Nephron progenitor cell (in vitro differentiated cells): Measurements from ENCODE around the gene LLGL1.

Experiments
- DNase-seq: peaks from one replicate; pipeline ENCODE4 v3.0.0; 2021
- H3K27ac Mint-ChIP-seq: 2 replicates; pipeline ENCODE4 v1.8.0; 2021; ENCODE audit warnings: mild to moderate bottlenecking, moderate library complexity, mixed read lengths
- H3K27me3 Mint-ChIP-seq: 2 replicates; pipeline ENCODE4 v1.8.0; 2021; ENCODE audit warnings: mild to moderate bottlenecking, low read depth, mixed read lengths; ENCODE audit not compliant: poor library complexity
- H3K36me3 Mint-ChIP-seq: 2 replicates; pipeline ENCODE4 v1.8.0; 2021; ENCODE audit warnings: low read depth, mixed read lengths
- H3K4me1 Mint-ChIP-seq: 2 replicates; pipeline ENCODE4 v1.8.0; 2021; ENCODE audit warnings: mixed read lengths
- H3K4me3 Mint-ChIP-seq: 2 replicates; pipeline ENCODE4 v1.8.0; 2021; ENCODE audit warnings: mild to moderate bottlenecking, moderate library complexity, mixed read lengths
- H3K9me3 Mint-ChIP-seq: 2 replicates; pipeline ENCODE4 v1.8.0; 2021; ENCODE audit warnings: mild to moderate bottlenecking, moderate library complexity, mixed read lengths
- TF ChIP-seq, protein P1 (sequence below): fragments of 200-600 bp; sonication (generic); IDR thresholded peaks from 2 replicates; pipeline ENCODE4 v1.5.0; 2021; ENCODE audit warnings: antibody characterized with exemption

Gene LLGL1

DNA sequence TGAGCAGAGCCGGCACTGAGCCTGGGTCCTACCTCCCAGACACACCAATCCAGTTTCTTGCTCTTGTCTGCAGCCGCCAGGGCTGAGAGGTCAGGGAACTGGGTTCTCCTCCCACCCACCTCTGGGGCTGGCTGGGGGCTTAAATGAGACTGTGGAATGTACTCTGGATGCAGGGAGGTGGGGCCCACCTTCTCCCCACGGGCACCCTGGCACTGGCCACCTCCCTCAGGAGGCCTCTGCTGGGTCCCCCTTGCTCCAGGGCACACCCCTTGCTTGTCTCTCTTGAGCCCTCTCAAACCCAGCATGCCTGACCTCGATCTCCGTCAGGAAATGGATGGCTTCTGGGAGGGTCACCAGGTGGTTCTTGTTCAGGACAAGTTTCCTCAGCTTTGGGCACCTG, 26.7 kb downstream of the LLGL1 start:
- no peak overlapping the region for H3K27ac Mint-ChIP-seq
- H3K4me3 Mint-ChIP-seq, result no peak overlapping the region

DNA sequence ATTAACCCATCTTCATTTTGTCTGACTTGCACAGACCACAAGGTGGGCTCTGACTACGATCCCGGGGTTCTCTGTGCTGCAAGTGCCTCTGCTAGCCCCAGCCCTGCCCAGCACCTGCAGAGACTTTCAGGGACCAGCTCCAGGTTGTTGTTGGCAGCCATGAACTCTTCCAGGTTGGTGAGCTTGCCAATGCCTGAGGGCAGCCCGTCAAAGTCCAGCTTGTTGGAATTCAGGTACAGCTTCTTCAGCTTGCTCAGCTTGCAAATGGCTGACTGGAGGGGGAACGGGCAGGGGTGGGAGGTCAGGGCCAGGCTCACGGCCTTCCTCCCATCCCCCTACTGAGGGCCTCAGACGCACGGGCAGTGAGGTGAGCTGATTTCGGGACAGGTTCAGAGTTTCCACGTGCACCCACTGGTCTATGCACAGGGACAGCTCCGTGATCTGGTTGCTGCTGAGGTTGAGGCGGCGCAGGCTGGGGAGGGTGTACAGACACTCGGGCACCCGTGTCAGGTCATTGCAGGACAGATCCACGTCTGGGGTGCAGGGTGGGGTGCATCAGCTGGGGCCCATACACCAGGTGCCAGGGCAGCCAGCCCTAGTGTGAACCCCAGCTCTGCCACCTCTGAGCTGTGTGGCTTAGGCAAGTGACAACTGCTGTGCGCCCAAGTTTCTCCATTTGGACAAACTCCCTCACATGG, 27.9 kb downstream of the LLGL1 start:
- Mint-ChIP-seq H3K4me1 (peaks cover 22% of the 10 kb centered on the region), H3K27me3 (peaks cover 4% of the 10 kb centered on the region), H3K27ac (no peak overlapping the region), H3K4me3 (no peak overlapping the region), H3K36me3 (peaks cover 12% of the 10 kb centered on the region), H3K9me3 (no peaks in the 10 kb centered on the region)
- DNase-seq, result no peak
- TF ChIP-seq, protein P1, sequence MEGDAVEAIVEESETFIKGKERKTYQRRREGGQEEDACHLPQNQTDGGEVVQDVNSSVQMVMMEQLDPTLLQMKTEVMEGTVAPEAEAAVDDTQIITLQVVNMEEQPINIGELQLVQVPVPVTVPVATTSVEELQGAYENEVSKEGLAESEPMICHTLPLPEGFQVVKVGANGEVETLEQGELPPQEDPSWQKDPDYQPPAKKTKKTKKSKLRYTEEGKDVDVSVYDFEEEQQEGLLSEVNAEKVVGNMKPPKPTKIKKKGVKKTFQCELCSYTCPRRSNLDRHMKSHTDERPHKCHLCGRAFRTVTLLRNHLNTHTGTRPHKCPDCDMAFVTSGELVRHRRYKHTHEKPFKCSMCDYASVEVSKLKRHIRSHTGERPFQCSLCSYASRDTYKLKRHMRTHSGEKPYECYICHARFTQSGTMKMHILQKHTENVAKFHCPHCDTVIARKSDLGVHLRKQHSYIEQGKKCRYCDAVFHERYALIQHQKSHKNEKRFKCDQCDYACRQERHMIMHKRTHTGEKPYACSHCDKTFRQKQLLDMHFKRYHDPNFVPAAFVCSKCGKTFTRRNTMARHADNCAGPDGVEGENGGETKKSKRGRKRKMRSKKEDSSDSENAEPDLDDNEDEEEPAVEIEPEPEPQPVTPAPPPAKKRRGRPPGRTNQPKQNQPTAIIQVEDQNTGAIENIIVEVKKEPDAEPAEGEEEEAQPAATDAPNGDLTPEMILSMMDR, result no peak

More for the DNA sequence above, 26.7 kb downstream of the LLGL1 start:
- TF ChIP-seq, protein P1, result no peak
- peaks cover 21% of the 10 kb centered on the region for H3K4me1 Mint-ChIP-seq
- H3K9me3 Mint-ChIP-seq, result no peaks in the 10 kb centered on the region
- peaks cover 16% of the 10 kb centered on the region for H3K36me3 Mint-ChIP-seq
- no peak for DNase-seq
- H3K27me3 Mint-ChIP-seq, result peaks cover 7% of the 10 kb centered on the region

DNA sequence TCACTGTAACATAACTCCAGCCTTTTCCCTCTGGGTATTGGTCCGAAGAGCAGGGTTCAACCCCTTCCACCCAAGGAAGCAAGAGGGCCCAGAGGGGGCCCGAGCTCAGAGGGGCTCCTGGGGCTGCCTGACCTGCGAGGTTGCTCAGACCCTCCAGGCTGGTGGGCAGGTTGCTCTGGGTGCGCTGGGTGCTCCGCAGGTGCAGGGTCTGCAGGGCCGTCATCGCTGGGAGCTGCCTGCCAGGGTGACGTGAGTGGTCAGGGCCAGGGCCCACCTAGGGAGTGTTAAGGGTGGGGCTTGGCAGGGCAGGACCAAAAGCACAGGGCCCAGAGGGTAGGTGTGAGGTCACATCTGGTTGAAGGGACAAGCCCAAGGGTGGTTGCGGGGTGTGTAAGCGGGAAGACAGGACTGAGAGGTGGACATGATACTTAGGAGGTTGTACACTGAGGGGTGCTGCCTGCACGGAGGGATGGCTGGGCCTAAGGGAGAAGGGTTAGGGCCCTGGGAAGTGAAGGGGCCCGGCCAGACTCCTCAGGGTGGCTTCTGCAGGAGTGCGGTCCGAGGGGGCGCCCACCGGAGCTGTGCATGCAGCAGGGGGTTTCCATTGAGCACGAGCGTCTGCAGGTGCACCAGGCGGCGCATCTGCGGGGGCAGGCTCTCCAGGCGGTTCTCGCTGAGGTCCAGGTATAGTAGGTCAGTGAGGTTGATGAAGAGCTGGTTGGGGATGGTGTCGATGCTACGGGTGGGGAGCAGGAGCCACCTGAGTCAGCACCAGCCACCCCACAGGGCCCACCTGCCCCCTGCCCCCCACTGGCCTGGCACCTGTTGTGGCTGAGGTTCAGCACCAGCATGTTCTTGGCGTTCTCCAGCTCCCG, 28.7 kb downstream of the LLGL1 start:
- H3K27me3 Mint-ChIP-seq, result peaks cover 3% of the 10 kb centered on the region
- no peak for DNase-seq
- peaks cover 21% of the 10 kb centered on the region for H3K4me1 Mint-ChIP-seq
- no peak overlapping the region for H3K27ac Mint-ChIP-seq
- TF ChIP-seq, protein P1, result no peak
- no peak overlapping the region for H3K4me3 Mint-ChIP-seq
- H3K36me3 Mint-ChIP-seq, result peaks cover 12% of the 10 kb centered on the region
- no peaks in the 10 kb centered on the region for H3K9me3 Mint-ChIP-seq

DNA sequence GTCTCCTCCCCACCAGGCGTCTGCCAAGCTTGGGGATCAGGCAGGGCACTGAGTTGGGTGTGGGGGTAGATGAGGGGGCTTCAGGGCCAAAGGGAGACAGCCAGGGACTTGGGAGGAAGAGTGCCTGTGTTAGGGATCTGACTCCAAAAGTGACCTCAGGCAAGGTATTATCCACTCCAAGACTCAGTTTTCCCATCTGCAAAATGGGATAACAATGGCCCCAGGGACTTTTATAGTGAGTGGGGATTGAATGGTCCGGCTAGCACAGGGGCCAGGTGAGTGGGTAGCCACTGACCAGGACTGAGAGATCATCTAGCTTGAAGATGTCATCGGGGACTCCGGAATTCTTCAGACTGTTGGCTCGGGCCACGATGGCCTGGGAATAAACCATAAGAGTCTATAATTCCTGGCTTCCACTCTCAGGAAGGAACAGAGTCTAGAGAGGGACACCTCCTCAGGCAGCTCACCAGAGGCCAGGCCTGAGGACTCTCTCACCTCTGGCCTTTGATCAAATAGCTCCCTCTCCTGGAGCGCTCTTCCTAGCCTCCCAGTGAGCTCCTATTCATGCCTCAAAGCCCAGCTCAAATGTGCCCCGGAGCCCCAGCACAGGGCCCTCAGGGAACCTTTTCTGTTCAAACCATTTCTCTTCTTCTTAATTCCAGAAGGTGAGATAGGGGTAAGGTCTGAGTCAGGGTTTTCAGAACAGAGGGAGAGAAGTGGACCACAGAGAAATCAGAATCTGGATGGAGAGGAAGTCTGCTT, 29.6 kb downstream of the LLGL1 start:
- H3K4me1 Mint-ChIP-seq, result peaks cover 27% of the 10 kb centered on the region
- no peaks in the 10 kb centered on the region for H3K9me3 Mint-ChIP-seq
- TF ChIP-seq, protein P1, result no peak
- no peak overlapping the region for H3K27ac Mint-ChIP-seq
- peaks cover 9% of the 10 kb centered on the region for H3K36me3 Mint-ChIP-seq
- no peak overlapping the region for H3K4me3 Mint-ChIP-seq
- H3K27me3 Mint-ChIP-seq, result peaks cover 3% of the 10 kb centered on the region
- DNase-seq, result no peak

- Mint-ChIP-seq H3K9me3 (no peaks in the 10 kb centered on the region), H3K36me3 (no peaks in the 10 kb centered on the region), H3K27me3 (peaks cover 3% of the 10 kb centered on the region), H3K27ac (no peak overlapping the region), H3K4me3 (no peak overlapping the region), H3K4me1 (peaks cover 30% of the 10 kb centered on the region)
- TF ChIP-seq, protein P1, result no peak
- no peak for DNase-seq
Measured at GRCh38 chr17:18256351-18256750, 30.9 kb downstream of the LLGL1 start.
